SK-N-SH (cell line): Measurements from ENCODE around the gene TMC1. TPM values are rescaled to one million over a fixed set of nuclear protein-coding genes. Genes with fewer than 3 reads are reported as not detected.

Source experiments
- CTCF ChIA-PET: fragments of 300-600, 350-600 bp; formaldehyde crosslinking; extraction: SDS; loops from one replicate; lab custom pipeline; 2021; lab: Yijun Ruan, JAX
- POLR2A ChIA-PET: fragments of 350-600 bp; sonication (Branson Sonifier 250); formaldehyde crosslinking; extraction: SDS; loops from one replicate; lab custom pipeline; 2020; ENCODE audit warnings: antibody characterized with exemption, inconsistent platforms; lab: Yijun Ruan, JAX
- DNase-seq: peaks from one replicate; pipeline ENCODE4 v3.0.0; 2012
- H2AFZ ChIP-seq: fragments of 200-600 bp; sonication (generic); 2 replicates; pipeline ENCODE4 v1.8.1; 2016; ENCODE audit warnings: antibody characterized with exemption, mild to moderate bottlenecking, low read depth
- H3F3A ChIP-seq: fragments of 200-600 bp; sonication (generic); replicated peaks from 2 replicates; pipeline ENCODE3; 2016; ENCODE audit warnings: antibody characterized with exemption, mild to moderate bottlenecking; ENCODE audit not compliant: insufficient read depth
- H3K27ac ChIP-seq, 2 experiments: fragments of 200-500 bp in 1 of 2; fragments of 200-600 bp in 1 of 2; sonication (Bioruptor generic) in 1 of 2; sonication (generic), shearing (Covaris generic) in 1 of 2; 2 replicates each; pipeline versions ENCODE4 v1.5.1 to v1.6.1; 2014 to 2016; ENCODE audit warnings: low read depth in 2 of 2, inconsistent platforms in 1 of 2, low read length in 1 of 2, mild to moderate bottlenecking in 1 of 2, mixed read lengths in 1 of 2
- H3K27me3 ChIP-seq: fragments of 200-600 bp; sonication (generic), shearing (Covaris generic); 2 replicates; pipeline ENCODE4 v1.6.1; 2016; ENCODE audit warnings: mixed run types; ENCODE audit not compliant: insufficient read depth
- H3K36me3 ChIP-seq, 2 experiments: fragments of 200-500 bp in 1 of 2; fragments of 200-600 bp in 1 of 2; sonication (Bioruptor generic) in 1 of 2; sonication (generic) in 1 of 2; replicated peaks in 1 of 2; 2 replicates each; pipeline versions ENCODE3 to v1.5.1; 2014 to 2016; ENCODE audit warnings: low read length in 1 of 2, mild to moderate bottlenecking in 1 of 2; ENCODE audit not compliant: insufficient read depth in 2 of 2, control insufficient read depth in 1 of 2
- H3K4me1 ChIP-seq, 2 experiments: fragments of 200-500 bp in 1 of 2; fragments of 200-600 bp in 1 of 2; sonication (Bioruptor generic) in 1 of 2; sonication (generic), shearing (Covaris generic) in 1 of 2; 2 replicates each; pipeline versions ENCODE4 v1.5.1 to v1.6.1; 2014 to 2016; ENCODE audit warnings: low read depth in 1 of 2, low read length in 1 of 2, mixed run types in 1 of 2; ENCODE audit not compliant: insufficient read depth in 2 of 2, control insufficient read depth in 1 of 2
- H3K4me2 ChIP-seq: fragments of 200-600 bp; sonication (generic), shearing (Covaris generic); 2 replicates; pipeline ENCODE4 v1.6.1; 2017; ENCODE audit warnings: mixed run types
- H3K4me3 ChIP-seq, 2 experiments: fragments of 200-500 bp in 1 of 2; fragments of 200-600 bp in 1 of 2; sonication (Bioruptor generic) in 1 of 2; sonication (generic), shearing (Covaris generic) in 1 of 2; 2 replicates each; pipeline versions ENCODE4 v1.5.1 to v1.8.1; 2014 to 2016; ENCODE audit warnings: low read depth in 2 of 2, inconsistent platforms in 1 of 2, low read length in 1 of 2, mild to moderate bottlenecking in 1 of 2, mixed read lengths in 1 of 2, moderate library complexity in 1 of 2
- H3K79me2 ChIP-seq: fragments of 200-600 bp; sonication (generic); 2 replicates; pipeline ENCODE4 v1.8.1; 2017; ENCODE audit warnings: mild to moderate bottlenecking; ENCODE audit not compliant: insufficient read depth
- H3K9ac ChIP-seq: fragments of 200-600 bp; sonication (generic); 2 replicates; pipeline ENCODE4 v1.6.1; 2017; ENCODE audit warnings: mixed run types
- H3K9me2 ChIP-seq: fragments of 200-600 bp; sonication (generic); 2 replicates; pipeline ENCODE4 v1.6.1; 2017; ENCODE audit warnings: mixed run types
- H3K9me3 ChIP-seq: fragments of 200-600 bp; sonication (generic); 2 replicates; pipeline ENCODE4 v1.6.1; 2017; ENCODE audit warnings: mixed run types, mild to moderate bottlenecking, moderate library complexity
- H4K20me1 ChIP-seq: fragments of 200-600 bp; sonication (generic); 2 replicates; pipeline ENCODE4 v1.6.1; 2017; ENCODE audit warnings: mild to moderate bottlenecking, mixed run types; ENCODE audit not compliant: insufficient read depth
- CTCF ChIP-seq: fragments of 200-600 bp; sonication (generic); IDR thresholded peaks from 2 replicates; pipeline ENCODE4 v1.6.1; 2017; ENCODE audit warnings: antibody characterized with exemption, mild to moderate bottlenecking, moderate library complexity
- ELF1 ChIP-seq: IDR thresholded peaks from 2 replicates; pipeline ENCODE4 v1.4.0; 2012
- EZH2phosphoT487 ChIP-seq: fragments of 200-600 bp; sonication (generic); IDR thresholded peaks from 2 replicates; pipeline ENCODE4 v1.6.1; 2017; ENCODE audit warnings: low read depth, mixed run types, mild to moderate bottlenecking, antibody characterized with exemption, moderate library complexity, borderline replicate concordance
- IRF3 ChIP-seq: fragments of 150-350 bp; IDR thresholded peaks from 2 replicates; pipeline ENCODE4 v1.6.1; 2016; ENCODE audit warnings: mild to moderate bottlenecking, low read depth, low read length
- MXI1 ChIP-seq: IDR thresholded peaks from 2 replicates; pipeline ENCODE4 v1.6.1; 2012; ENCODE audit warnings: mild to moderate bottlenecking, low read depth, low read length, improper control_type of control experiment
- RAD21 ChIP-seq: IDR thresholded peaks from 2 replicates; pipeline ENCODE4 v1.6.1; 2012; ENCODE audit warnings: mild to moderate bottlenecking, low read length
- REST ChIP-seq: IDR thresholded peaks from 2 replicates; pipeline ENCODE4 v1.6.1; 2012; ENCODE audit warnings: mild to moderate bottlenecking, low read depth, low read length, moderate library complexity
- RFX5 ChIP-seq: IDR thresholded peaks from 2 replicates; pipeline ENCODE4 v1.6.1; 2012; ENCODE audit warnings: mild to moderate bottlenecking, improper control_type of control experiment, low read length
- WGBS: methylation state at CpG from one replicate; pipeline ENCODE4 v1.1.6; 2017; ENCODE audit warnings: low lambda C conversion rate; 5-methylcytosine and 5-hydroxymethylcytosine counted together
- polyA plus RNA-seq, 3 experiments: library from polyadenylated mRNA; depleted of rRNA; stranded (reverse); fragments of >200 nt; gene quantifications; 2 replicates each; pipeline ENCODE4 v1.2.3, GENCODE V29; 2012

The TMC1 gene
- polyA plus RNA-seq, 1 of the 3 experiments (the other 2 are of a cell fraction) = not detected

DNA sequence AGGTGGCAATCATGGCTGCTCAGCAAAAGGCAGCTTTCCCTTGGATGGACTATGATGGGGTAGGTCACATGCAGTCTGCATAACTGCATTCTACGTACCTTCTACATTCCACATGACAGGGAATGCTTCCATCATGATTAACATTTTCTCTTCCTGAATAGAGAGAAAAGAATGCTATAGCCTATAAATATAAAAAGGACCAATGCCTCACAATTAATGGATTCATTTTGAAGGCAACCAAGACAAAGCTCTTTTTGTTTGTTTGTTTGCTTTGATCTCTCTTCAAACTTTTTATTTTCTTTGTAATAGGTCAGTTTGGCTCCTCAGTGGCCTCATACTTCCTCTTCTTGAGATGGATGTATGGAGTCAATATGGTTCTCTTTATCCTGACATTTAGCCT lies 230.1 kb downstream of the TMC1 start:
- H3K27ac ChIP-seq = no peak overlapping the region
- H3K79me2 ChIP-seq = no peaks in the 10 kb centered on the region
- H3K4me3 ChIP-seq = no peak overlapping the region
- no peaks in the 10 kb centered on the region for H3F3A ChIP-seq
- WGBS = 12% methylated on average over 1 of the region's 1 CpG
- H2AFZ ChIP-seq = no peak overlapping the region
- H3K27me3 ChIP-seq = no peaks in the 10 kb centered on the region
- H3K4me2 ChIP-seq = no peak overlapping the region
- TF ChIP-seq RFX5 (no peak), IRF3 (no peak), ELF1 (no peak), CTCF (no peak), EZH2phosphoT487 (no peak)
- TF ChIP-seq, all 33 proteins: peak for 0
- no peak for DNase-seq
- Histone ChIP-seq H3K36me3 (no peaks in the 10 kb centered on the region), H3K9ac (no peak overlapping the region), H3K4me1 (no peaks in the 10 kb centered on the region), H4K20me1 (no peaks in the 10 kb centered on the region), H3K9me3 (no peaks in the 10 kb centered on the region), H3K9me2 (no peaks in the 10 kb centered on the region)
- ChIA-PET POLR2A (no interaction called here), CTCF (interaction anchor here (1.0 kb wide), 1 partner anchor 105 kb away, joined by 3 read pairs; no protein-coding TSS in a partner anchor)

DNA sequence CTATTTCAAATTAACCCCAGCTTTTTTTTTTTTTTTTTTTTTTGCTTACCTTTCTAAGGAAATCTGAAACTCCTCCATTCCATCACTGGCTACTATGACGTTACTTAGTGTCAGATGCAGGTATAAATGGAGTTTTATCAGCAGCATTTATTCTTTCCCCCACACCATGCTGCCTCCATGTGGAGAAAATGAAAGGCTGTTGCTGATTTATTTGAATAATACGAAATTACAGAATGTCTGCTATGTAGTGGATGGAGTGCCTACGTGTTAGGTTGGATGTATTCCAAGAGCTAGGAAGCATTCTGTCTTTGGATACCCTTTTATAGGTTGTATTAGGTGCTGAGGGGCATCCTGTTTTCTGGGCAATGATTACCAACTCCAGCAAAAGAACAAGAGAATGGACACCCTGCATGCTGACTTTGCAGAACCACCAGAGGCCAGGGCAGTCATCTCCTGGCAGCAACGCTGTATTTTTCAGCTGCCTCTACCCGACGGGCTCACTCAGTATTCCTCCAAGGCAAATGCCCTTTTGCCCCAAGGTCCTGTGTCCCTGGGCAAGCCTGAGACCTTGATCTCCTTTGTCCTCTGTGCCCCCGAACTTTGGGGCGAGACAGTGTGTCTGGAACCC lies 232.0 kb downstream of the TMC1 start:
- 9% methylated on average over 6 of the region's 8 CpGs for WGBS
- CTCF ChIA-PET = no interaction called here

More for the DNA sequence above, 232.0 kb downstream of the TMC1 start:
- Histone ChIP-seq H4K20me1 (no peaks in the 10 kb centered on the region), H3K9ac (no peak overlapping the region), H3K4me1 (no peaks in the 10 kb centered on the region), H3F3A (no peaks in the 10 kb centered on the region), H3K9me2 (no peaks in the 10 kb centered on the region), H3K4me3 (no peak overlapping the region), H3K9me3 (no peaks in the 10 kb centered on the region), H3K4me2 (no peak overlapping the region), H3K79me2 (no peaks in the 10 kb centered on the region), H3K27me3 (no peaks in the 10 kb centered on the region), H2AFZ (no peak overlapping the region), H3K27ac (no peak overlapping the region), H3K36me3 (no peaks in the 10 kb centered on the region)
- TF ChIP-seq MXI1 (no peak), REST (no peak), CTCF (peak; percentile 49), RAD21 (peak; percentile 33)
- POLR2A ChIA-PET = no interaction called here
- DNase-seq = no peak
